NCI-H510A (cell line): ENCODE data around the gene COL23A1.

Source experiments
- DNase-seq: peaks from one replicate; lab custom pipeline; 2025; lab: John Stamatoyannopoulos, UW

COL23A1 gene

GRCh38 chr5:178360222-178360925, 229.8 kb downstream of the COL23A1 start:
- DNase-seq = no peak

DNA sequence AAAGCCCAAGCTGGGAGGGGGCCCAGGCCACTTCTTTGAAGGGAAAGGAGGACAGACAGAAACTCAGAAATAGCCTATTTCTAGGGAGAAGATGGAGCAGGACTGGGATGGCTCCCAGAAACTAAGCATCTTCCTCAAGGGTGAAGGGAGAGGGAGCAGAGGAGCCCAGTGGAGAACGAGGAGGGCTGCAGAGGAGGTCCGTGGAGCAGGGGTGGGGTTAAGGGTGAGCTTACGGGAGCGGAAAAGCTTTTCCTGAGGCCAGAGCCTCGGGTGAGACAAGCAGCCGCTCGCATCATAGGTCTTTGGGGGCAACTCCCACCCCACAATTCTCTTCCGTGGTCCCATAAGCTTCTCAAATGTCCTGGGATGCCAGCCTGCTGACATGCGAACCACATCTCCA, 230.5 kb downstream of the COL23A1 start:
- DNase-seq = no peak

DNA sequence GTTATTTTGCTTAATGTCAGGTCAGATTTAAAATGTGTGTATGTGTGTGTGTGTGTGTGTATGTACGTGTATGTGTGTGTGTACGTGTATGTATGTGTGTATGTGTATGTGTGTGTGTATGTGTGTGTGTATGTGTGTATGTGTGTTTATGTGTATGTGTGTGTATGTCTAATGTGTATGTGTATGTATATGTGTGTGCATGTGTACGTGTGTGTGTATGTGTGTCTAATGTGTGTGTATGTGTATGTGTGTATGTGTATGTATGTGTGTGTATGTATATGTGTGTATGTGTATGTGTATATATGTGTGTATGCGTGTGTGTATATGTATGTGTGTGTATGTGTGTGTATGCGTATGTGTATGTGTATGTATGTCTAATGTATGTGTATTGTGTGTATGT, 232.5 kb downstream of the COL23A1 start:
- DNase-seq = no peak

DNA sequence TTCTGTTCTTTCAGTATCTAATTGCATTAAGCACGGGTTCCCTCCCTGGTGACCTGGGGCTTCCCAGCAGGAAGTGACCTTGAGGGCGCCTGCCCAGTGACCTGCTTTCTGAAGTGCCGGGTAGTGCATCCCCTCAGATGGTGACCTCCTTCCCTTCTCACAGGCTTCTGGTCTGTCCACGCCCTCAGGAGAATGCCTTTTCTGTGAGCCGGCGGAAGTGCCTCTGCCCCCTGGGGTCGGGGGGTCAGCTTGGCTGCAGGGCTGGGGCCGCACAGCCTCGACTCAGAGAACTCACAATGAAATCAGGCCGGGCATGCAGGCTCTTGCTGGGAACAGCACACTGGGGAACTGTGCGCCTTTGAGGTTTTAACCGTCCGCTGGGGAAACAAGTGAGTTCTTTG, 233.1 kb downstream of the COL23A1 start:
- no peak for DNase-seq

DNA sequence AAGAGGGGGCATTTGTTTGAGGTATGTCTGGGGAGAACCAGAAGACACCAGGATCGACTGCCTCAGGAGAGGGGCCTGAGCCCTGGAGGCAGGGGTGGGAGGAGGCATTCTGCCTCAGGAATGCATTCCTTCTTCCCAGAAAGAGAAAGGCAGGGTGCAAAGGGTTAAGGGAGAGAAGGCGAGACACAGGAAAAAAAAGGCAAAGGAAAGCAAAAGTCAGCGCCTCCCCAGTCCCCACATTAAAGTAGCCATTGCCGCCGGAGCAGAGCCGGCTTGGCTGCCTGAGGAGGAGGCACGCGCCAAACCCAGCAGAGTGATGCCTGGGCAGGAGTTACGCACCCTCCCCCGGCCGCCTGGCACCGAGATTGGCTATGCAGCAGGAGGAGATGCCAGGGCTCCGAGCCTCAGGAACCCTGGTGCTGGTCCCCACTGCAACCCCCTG, 233.7 kb downstream of the COL23A1 start:
- DNase-seq = no peak

DNA sequence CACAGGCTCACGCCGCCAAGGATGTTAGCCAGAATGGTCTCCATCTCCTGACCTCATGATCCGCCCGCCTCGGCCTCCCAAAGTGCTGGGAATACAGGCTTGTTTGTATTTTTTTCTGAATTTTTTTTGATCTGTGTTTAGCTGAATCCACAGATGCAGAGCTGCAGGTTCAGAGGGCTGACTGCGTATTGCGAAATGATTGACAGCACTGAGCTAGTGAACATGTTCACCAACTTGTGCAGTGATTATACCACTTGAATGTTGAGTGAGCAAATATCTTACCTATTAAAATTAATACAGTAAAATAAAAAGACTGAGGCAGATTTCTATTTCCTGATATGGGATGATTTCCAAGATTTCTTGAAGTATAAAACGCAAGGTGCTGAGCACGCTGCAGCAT, 234.5 kb downstream of the COL23A1 start:
- no peak for DNase-seq

DNA sequence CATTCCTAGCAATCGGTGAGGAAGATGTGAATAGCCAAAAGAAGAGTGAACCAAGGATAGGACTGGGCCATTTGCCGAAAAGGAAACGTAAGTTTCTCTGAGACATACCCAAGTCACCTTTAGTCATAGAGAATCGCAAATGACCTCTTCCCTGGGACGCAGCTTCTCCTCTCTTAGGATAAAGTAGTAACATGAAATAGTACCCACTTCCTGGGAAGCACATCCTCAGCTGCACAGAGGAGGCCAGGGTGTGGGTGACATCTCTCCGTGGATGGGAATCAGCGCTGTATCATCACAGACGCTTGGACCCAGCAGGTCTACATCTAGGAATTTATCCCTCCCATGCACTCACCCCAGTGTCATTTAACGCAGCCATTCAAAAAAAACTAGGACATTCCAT, 236.7 kb downstream of the COL23A1 start:
- no peak for DNase-seq

DNA sequence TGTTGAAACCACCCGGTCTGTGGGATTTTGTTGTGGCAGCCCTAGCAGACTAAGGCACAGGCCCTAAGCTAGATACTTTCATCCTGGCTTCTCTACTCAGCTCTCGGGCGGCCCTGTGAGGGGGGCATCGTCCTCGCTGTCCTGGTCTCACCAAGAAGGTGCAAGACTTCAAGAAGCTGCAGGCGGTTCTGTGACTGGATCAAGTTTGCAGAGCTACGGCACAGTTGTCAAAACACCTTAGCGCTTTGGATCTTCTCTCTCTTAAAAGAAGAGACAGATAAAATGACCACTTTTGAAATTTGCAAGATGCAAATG, 238.2 kb downstream of the COL23A1 start:
- DNase-seq = no peak

GRCh38 chr5:178351221-178352034, 238.8 kb downstream of the COL23A1 start:
- no peak for DNase-seq

DNA sequence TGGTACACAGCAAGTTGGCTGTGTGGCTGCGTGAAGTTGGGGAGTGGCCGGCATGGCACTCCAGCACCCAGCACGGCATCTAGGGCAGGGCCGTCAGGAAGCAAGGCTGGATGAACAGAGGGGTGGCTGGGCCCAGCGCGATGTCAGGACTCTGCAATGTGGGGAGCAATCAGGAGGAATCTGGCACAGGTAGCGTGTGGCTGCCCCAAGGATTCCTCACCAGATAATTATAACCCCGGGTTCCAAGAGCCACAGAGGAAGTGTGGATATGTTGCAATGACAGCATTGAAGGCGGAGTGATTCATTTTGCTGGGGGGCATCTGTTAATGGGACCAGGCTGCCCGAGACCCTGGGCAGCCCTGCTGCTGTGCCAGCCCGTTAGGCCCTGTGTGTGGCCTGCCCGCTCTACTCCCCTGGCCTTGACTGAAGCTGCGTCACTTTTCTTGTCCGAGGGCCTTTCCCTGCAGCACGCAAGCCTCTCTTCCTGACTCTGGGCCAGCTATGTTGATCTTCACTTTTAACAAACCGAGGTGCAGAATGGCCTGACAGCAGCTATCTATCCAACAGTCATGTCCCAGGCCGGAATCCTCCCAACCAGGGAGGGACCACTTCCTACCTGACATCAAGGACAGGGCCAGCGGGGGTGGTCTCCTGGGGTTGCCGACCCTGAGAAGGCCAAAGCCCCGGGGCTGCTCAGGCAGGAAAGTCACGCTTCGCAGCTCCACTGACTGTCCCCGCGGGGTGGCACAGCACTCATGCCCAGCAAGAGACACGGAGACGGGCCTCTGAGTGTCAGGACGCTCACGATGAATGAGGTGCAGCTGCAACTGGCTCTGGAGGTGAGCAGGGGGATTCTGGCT, 239.6 kb downstream of the COL23A1 start:
- no peak for DNase-seq

DNA sequence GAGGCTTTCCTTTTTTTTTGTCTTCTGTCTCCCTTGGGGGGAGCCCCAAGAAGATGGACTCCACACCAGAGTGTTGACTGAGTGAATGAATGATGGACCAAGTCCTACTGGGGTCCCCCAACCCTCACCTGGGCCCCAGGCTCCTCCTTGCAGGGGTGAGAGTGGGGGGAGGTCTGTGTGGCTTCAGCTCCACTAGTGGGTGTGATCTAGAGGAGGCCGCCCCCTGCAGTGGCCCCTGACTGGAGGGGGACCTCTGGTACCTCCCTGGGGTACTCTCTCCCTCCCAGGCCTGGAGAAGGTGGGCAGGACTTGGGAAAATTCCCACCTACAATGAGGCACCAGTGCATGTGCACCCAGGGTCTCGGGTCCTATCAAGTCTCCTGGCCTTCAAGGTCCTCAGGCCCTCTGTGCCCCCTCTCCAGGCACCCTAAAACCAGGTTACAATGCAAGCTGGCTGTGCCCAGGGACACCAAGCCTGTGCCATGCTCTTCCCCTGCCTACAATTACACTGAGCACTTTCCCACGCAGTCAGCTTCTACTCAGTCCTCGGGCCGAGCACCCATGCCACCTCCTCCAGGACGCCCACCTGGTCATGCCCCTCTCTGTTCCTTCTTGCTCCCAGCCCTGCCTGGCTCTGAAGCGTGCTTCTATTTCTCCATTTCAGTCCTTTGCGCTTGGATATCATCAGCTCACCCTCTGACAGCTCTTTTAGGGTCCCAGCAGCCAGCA, 240.4 kb downstream of the COL23A1 start:
- DNase-seq = no peak

- no peak for DNase-seq
Observed at GRCh38 chr5:178349075-178349511, 241.1 kb downstream of the COL23A1 start.

DNA sequence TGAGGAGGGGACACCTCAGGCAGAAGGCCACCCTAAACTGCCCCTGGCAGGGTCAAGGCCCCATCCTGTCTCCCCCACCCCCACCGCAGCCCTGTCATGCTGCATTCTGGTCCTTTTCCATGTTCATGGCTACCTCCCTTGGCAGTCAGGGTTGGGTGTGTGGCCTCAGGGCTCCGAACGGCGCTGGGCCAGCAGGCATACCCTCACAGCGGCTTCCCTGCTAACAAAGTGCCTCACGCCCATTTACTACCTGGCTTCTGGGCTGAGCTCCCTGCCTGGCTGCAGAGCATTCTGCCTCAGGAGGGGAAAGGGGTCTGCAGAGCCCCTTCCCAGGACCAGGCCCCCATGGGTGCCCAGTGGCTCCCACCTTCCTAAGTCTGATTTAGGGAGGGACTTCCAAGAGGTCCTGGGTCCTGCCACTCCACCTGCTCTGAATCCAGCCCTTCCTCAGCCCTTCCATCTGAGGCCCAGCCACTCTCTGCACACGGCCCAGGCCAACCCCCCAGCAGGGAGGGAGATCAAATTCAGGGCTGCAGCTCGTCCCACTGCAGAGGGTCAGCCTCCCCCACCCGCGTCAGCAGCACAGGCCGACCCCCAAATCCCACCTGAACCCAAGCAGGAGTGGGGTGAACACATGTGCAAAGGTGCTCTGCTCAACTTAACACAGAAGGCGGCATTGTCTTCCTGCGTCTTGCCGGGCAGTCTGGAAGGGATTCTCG, 241.7 kb downstream of the COL23A1 start:
- no peak for DNase-seq

GRCh38 chr5:178347956-178348355, 242.2 kb downstream of the COL23A1 start:
- no peak for DNase-seq

- DNase-seq = no peak
Observed at GRCh38 chr5:178346607-178347334, 243.4 kb downstream of the COL23A1 start.

- DNase-seq = no peak
Observed at GRCh38 chr5:178343306-178343705, 246.9 kb downstream of the COL23A1 start.

- no peak for DNase-seq
Observed at GRCh38 chr5:178341851-178342140, 248.4 kb downstream of the COL23A1 start.

- DNase-seq = no peak
Observed at GRCh38 chr5:178341091-178341850, 248.9 kb downstream of the COL23A1 start.

DNA sequence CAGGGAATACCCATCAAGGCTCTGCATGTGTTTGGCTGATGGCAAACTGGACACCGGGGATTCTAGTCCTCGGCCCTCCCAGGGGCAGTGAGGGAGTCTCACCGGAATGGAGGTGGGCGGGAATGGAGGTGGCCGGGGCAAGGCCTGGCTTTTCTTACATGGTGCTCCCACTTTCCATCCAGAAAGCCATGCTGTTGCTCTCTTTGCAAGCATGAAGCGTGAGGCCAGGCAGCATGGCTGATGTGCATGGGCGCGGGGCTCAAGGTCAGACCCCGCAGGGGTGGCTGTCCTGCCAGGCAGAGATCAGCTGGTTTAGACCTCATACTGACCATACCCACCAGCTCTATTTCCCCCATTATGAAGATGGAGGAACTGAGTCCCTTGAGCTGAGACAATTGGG, 249.6 kb downstream of the COL23A1 start:
- DNase-seq = no peak

- no peak for DNase-seq
Observed at GRCh38 chr5:178340187-178340586, 250.0 kb downstream of the COL23A1 start.
